Lower leg skin (tissue), 3 donors: ENCODE measurements around the gene COX19.

Experiments
- POLR2A ChIP-seq, 2 donors: fragments of 450-650 bp; IDR thresholded peaks; one replicate each; pipeline ENCODE4 v1.6.1; 2016 to 2017; ENCODE audit warnings: antibody characterized with exemption in 2 of 2, mild to moderate bottlenecking in 1 of 2, moderate library complexity in 1 of 2
- TF ChIP-seq, protein P1 (sequence below), 3 donors: fragments of 450-650 bp; IDR thresholded peaks; one replicate each; pipeline ENCODE4 v1.5.1; 2016; ENCODE audit warnings: antibody characterized with exemption in 3 of 3, mild to moderate bottlenecking in 3 of 3, moderate library complexity in 2 of 3

- TF ChIP-seq, protein P1, sequence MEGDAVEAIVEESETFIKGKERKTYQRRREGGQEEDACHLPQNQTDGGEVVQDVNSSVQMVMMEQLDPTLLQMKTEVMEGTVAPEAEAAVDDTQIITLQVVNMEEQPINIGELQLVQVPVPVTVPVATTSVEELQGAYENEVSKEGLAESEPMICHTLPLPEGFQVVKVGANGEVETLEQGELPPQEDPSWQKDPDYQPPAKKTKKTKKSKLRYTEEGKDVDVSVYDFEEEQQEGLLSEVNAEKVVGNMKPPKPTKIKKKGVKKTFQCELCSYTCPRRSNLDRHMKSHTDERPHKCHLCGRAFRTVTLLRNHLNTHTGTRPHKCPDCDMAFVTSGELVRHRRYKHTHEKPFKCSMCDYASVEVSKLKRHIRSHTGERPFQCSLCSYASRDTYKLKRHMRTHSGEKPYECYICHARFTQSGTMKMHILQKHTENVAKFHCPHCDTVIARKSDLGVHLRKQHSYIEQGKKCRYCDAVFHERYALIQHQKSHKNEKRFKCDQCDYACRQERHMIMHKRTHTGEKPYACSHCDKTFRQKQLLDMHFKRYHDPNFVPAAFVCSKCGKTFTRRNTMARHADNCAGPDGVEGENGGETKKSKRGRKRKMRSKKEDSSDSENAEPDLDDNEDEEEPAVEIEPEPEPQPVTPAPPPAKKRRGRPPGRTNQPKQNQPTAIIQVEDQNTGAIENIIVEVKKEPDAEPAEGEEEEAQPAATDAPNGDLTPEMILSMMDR (IDR thresholded peaks at IDR 0.05) = no peak
- no peak for TF ChIP-seq POLR2A (IDR thresholded peaks at IDR 0.05)
Observed at GRCh38 chr7:1004018-1004852, 28.9 kb upstream of the COX19 start.
